ENCODE measurements around the gene EIF3F. TPM values are rescaled to one million over a fixed set of nuclear protein-coding genes. Genes with fewer than 3 reads are reported as not detected.

EIF3F gene
- total and polyA plus RNA-seq, 10 of the 15 experiments (the other 5 are each of a cell fraction or from before 2014, with no cell fraction given), result 81.3 to 461 (median 213) TPM

GRCh38 chr11:7986768-7987559 lies at the start of gene EIF3F (continued):
- peak; percentile 85 for TF ChIP-seq USF1 (IDR thresholded peaks at IDR 0.05; ENCODE audit: borderline replicate concordance, extremely low read length, insufficient read depth, low read depth, low read length)
- TF ChIP-seq CREB1 (IDR thresholded peaks at IDR 0.05; ENCODE audit: low read depth), result peak; percentile 84
- no peak for TF ChIP-seq NR2C2 (IDR thresholded peaks at IDR 0.05; ENCODE audit: borderline replicate concordance, control insufficient read depth, insufficient read length, low read depth)
- no peak for TF ChIP-seq DPF2 (IDR thresholded peaks at IDR 0.05)
- TF ChIP-seq, protein P1, sequence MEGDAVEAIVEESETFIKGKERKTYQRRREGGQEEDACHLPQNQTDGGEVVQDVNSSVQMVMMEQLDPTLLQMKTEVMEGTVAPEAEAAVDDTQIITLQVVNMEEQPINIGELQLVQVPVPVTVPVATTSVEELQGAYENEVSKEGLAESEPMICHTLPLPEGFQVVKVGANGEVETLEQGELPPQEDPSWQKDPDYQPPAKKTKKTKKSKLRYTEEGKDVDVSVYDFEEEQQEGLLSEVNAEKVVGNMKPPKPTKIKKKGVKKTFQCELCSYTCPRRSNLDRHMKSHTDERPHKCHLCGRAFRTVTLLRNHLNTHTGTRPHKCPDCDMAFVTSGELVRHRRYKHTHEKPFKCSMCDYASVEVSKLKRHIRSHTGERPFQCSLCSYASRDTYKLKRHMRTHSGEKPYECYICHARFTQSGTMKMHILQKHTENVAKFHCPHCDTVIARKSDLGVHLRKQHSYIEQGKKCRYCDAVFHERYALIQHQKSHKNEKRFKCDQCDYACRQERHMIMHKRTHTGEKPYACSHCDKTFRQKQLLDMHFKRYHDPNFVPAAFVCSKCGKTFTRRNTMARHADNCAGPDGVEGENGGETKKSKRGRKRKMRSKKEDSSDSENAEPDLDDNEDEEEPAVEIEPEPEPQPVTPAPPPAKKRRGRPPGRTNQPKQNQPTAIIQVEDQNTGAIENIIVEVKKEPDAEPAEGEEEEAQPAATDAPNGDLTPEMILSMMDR (IDR thresholded peaks at IDR 0.05 in 2 of 3, conservative IDR thresholded peaks at IDR 0.05 in 1 of 3; ENCODE audit: control insufficient read depth in 2 of 3, extremely low read depth in 1 of 3, insufficient read depth in 1 of 3, low read depth in 3 of 3, low read length in 3 of 3), result peak; percentile 76 to 91 (median 83)
- TF ChIP-seq POLR2AphosphoS5 (IDR thresholded peaks at IDR 0.05; ENCODE audit: low read length), result peak; percentile 73
- TF ChIP-seq EGR1 (IDR thresholded peaks at IDR 0.05; ENCODE audit: borderline replicate concordance in 1 of 2, low read depth in 2 of 2, low read length in 2 of 2), result no peak; a peak in 1 of 3 replicates
- TF ChIP-seq CBFB (IDR thresholded peaks at IDR 0.05; ENCODE audit: low read depth), result peak; percentile 85
- no peak for TF ChIP-seq IRF5 (IDR thresholded peaks at IDR 0.05; ENCODE audit: borderline replicate concordance)
- peak; percentile 63 to 70; a peak in 3 of 4 replicates for TF ChIP-seq IKZF2 (IDR thresholded peaks at IDR 0.05)
- TF ChIP-seq SRF (IDR thresholded peaks at IDR 0.05; ENCODE audit: low read depth in 2 of 2, low read length in 2 of 2), result peak in 1 of 2 experiments; percentile 87; a peak in 1 of 4 replicates
- TF ChIP-seq, protein P2, sequence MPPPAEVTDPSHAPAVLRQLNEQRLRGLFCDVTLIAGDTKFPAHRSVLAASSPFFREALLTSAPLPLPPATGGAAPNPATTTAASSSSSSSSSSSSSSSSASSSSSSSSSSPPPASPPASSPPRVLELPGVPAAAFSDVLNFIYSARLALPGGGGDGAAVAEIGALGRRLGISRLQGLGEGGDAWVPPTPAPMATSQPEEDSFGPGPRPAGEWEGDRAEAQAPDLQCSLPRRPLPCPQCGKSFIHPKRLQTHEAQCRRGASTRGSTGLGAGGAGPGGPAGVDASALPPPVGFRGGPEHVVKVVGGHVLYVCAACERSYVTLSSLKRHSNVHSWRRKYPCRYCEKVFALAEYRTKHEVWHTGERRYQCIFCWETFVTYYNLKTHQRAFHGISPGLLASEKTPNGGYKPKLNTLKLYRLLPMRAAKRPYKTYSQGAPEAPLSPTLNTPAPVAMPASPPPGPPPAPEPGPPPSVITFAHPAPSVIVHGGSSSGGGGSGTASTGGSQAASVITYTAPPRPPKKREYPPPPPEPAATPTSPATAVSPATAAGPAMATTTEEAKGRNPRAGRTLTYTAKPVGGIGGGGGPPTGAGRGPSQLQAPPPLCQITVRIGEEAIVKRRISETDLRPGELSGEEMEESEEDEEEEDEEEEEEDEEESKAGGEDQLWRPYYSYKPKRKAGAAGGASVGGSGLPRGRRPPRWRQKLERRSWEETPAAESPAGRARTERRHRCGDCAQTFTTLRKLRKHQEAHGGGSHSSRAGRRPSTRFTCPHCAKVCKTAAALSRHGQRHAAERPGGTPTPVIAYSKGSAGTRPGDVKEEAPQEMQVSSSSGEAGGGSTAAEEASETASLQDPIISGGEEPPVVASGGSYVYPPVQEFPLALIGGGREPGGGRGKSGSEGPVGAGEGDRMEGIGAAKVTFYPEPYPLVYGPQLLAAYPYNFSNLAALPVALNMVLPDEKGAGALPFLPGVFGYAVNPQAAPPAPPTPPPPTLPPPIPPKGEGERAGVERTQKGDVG (CRISPR knock-in tag; IDR thresholded peaks at IDR 0.05), result no peak
- TF ChIP-seq MAX (IDR thresholded peaks at IDR 0.05; ENCODE audit: low read depth, low read length), result no peak; the same call in 1 of the 2 replicates
- 0 out of 2 replicates have a peak, but pooled peaks have one; percentile 24 for TF ChIP-seq PML (IDR thresholded peaks at IDR 0.05; ENCODE audit: low read length)
- TF ChIP-seq HSF1 (IDR thresholded peaks at IDR 0.05; ENCODE audit: low read depth, low read length), result peak; percentile 88
- TF ChIP-seq WRNIP1 (IDR thresholded peaks at IDR 0.05; ENCODE audit: borderline replicate concordance, low read depth, low read length), result peak; percentile 85; the same call in 1 of the 2 replicates
- TF ChIP-seq YY1 (IDR thresholded peaks at IDR 0.05; ENCODE audit: low read depth, low read length), result peak; percentile 94
